ENCODE measurements around the gene DUT.

DNA sequence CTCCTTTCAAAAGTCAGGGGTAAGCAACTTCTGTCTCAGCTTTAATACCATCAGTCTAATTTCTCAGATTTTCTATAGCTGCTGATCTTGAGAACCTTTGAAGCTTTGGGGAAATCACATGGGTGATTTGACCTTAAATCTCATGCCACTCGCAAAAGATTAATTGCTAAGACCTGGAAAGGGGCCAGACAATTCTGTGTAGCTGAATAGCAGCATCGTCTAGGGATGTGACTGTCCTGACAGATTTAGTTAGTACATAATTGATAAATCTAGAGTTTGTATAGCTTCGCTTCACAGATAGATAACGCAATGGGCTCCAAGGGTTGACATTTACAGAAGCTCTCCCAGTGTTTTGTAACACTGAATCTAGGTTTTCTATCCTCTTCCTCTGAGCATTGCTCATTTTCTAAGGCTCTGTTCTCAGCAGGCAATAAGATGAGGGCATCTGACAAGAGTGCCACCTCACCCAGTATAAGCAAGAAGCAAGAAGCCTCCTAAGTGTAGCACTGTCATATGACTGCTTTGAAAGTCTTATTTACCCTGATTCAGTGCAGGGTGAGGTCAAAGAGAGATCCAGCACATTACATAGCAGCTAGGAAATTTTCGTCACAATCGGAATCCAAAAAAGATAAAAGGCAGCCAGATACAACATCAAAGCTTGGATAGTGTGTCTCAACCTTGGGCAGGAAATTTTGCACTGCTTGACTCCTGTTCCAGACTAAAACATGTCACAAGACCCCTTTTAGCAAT lies 47.7 kb upstream of the DUT start:
- TF ChIP-seq, protein P1, sequence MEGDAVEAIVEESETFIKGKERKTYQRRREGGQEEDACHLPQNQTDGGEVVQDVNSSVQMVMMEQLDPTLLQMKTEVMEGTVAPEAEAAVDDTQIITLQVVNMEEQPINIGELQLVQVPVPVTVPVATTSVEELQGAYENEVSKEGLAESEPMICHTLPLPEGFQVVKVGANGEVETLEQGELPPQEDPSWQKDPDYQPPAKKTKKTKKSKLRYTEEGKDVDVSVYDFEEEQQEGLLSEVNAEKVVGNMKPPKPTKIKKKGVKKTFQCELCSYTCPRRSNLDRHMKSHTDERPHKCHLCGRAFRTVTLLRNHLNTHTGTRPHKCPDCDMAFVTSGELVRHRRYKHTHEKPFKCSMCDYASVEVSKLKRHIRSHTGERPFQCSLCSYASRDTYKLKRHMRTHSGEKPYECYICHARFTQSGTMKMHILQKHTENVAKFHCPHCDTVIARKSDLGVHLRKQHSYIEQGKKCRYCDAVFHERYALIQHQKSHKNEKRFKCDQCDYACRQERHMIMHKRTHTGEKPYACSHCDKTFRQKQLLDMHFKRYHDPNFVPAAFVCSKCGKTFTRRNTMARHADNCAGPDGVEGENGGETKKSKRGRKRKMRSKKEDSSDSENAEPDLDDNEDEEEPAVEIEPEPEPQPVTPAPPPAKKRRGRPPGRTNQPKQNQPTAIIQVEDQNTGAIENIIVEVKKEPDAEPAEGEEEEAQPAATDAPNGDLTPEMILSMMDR (conservative IDR thresholded peaks at IDR 0.05), result no peak
- TF ChIP-seq EZH2 (IDR thresholded peaks at IDR 0.05; ENCODE audit: low read depth), result no peak
